ENCODE measurements around the gene USP24.

The USP24 gene

DNA sequence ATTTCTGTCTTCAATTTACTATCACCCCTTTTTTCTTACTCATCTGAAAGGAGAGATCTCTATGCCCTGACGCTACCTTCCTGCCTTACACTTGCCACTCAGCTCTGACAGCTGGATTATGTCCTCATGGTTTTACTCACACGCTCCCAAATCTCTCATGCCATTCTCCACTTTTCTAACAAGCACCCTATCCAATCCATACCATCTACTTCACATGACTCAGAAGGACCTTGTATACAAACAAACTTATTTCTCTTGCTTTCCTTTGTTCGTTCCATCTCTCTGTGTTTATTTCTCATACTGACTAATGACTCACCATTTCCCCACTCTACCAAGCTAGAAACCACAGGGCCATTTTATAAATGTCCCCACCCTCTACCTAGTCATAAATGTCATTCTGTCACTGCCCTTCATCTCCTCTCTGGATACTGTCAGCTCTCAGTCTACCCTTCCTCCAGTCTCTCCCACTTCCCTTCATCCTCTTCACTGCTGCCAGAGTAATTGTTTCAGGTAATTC lies 87.3 kb downstream of the USP24 start:
- Histone ChIP-seq H4K20me1 (ENCODE audit: control insufficient read depth, insufficient read depth, low read depth, low read length) (no peaks in the 10 kb centered on the region), H3K9me2 (replicated peaks; ENCODE audit: control insufficient read depth, low read length) (no peaks in the 10 kb centered on the region), H3K4me3 (ENCODE audit: low read length) (no peak overlapping the region), H3K4me1 (ENCODE audit: control insufficient read depth, low read length) (peaks cover 7% of the 10 kb centered on the region), H3K79me2 (ENCODE audit: control insufficient read depth, low read length) (no peaks in the 10 kb centered on the region), H3K27ac (ENCODE audit: low read depth, low read length) (no peak overlapping the region), H3K27me3 (ENCODE audit: control insufficient read depth, low read length) (no peaks in the 10 kb centered on the region), H3K36me3 (ENCODE audit: control insufficient read depth, low read length) (peaks cover 91% of the 10 kb centered on the region), H3K4me2 (ENCODE audit: low read length) (no peak overlapping the region), H3K9me3 (ENCODE audit: control insufficient read depth, insufficient read depth, low read length) (no peaks in the 10 kb centered on the region), H3F3A (ENCODE audit: control insufficient read depth, insufficient read depth) (no peaks in the 10 kb centered on the region)
- no peak for TF ChIP-seq EZH2phosphoT487 (IDR thresholded peaks at IDR 0.05; ENCODE audit: borderline replicate concordance, low read length)
- TF ChIP-seq, protein P1, sequence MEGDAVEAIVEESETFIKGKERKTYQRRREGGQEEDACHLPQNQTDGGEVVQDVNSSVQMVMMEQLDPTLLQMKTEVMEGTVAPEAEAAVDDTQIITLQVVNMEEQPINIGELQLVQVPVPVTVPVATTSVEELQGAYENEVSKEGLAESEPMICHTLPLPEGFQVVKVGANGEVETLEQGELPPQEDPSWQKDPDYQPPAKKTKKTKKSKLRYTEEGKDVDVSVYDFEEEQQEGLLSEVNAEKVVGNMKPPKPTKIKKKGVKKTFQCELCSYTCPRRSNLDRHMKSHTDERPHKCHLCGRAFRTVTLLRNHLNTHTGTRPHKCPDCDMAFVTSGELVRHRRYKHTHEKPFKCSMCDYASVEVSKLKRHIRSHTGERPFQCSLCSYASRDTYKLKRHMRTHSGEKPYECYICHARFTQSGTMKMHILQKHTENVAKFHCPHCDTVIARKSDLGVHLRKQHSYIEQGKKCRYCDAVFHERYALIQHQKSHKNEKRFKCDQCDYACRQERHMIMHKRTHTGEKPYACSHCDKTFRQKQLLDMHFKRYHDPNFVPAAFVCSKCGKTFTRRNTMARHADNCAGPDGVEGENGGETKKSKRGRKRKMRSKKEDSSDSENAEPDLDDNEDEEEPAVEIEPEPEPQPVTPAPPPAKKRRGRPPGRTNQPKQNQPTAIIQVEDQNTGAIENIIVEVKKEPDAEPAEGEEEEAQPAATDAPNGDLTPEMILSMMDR (IDR thresholded peaks at IDR 0.05; ENCODE audit: low read depth, low read length, poor library complexity, severe bottlenecking), result no peak

DNA sequence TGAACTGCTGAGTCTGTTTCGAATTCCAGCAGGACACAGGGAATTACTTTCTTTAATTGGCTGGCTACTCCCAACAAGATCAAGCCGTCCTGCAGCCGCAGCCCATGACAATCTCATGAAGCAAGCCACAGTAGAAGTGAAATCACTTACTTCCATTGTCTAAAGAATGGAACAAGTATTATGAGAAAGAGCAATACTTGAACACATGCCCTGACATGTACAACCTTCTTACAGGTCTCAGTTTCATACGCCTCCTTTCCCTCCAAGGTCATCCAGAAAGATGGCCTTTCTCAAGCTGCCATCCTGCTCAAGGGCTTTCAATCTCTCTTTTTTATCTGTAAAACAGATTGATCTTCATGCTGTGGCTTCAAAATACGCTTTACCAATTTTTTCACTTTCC lies 90.7 kb downstream of the USP24 start:
- peaks cover 90% of the 10 kb centered on the region for H3K36me3 ChIP-seq (ENCODE audit: control insufficient read depth, low read length)
- no peaks in the 10 kb centered on the region for H3F3A ChIP-seq (ENCODE audit: control insufficient read depth, insufficient read depth)
- H3K27ac ChIP-seq (ENCODE audit: low read depth, low read length), result no peak overlapping the region
- no peaks in the 10 kb centered on the region for H3K9me2 ChIP-seq (replicated peaks; ENCODE audit: control insufficient read depth, low read length)
- no peak overlapping the region for H3K4me3 ChIP-seq (ENCODE audit: low read length)
- no peaks in the 10 kb centered on the region for H3K27me3 ChIP-seq (ENCODE audit: control insufficient read depth, low read length)
- H3K4me2 ChIP-seq (ENCODE audit: low read length), result no peak overlapping the region
- TF ChIP-seq, protein P1 (IDR thresholded peaks at IDR 0.05; ENCODE audit: low read depth, low read length, poor library complexity, severe bottlenecking), result no peak
- no peak for TF ChIP-seq EZH2phosphoT487 (IDR thresholded peaks at IDR 0.05; ENCODE audit: borderline replicate concordance, low read length)
- peaks cover 7% of the 10 kb centered on the region for H3K4me1 ChIP-seq (ENCODE audit: control insufficient read depth, low read length)
- no peaks in the 10 kb centered on the region for H3K79me2 ChIP-seq (ENCODE audit: control insufficient read depth, low read length)
- no peaks in the 10 kb centered on the region for H4K20me1 ChIP-seq (ENCODE audit: control insufficient read depth, insufficient read depth, low read depth, low read length)
- no peaks in the 10 kb centered on the region for H3K9me3 ChIP-seq (ENCODE audit: control insufficient read depth, insufficient read depth, low read length)

DNA sequence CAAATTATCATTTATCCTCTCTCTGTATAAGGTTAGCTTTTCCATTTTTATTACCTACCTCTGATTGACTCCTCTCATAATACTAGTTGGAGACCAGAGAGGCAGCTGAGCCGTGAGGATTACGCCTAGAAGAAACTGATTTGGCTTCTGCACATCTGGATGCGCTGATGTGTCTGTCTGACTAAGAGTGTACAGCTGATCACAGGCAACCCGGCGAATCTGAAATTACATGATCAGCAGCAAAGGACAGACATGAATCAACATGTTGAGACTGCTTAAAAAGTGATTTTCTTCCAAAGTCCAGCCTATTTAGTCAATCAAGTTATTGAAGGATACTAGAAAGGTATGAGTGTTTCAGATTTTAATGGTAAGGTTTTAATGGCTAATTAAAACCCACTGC lies 94.6 kb downstream of the USP24 start:
- H3K4me1 ChIP-seq (ENCODE audit: control insufficient read depth, low read length), result no peaks in the 10 kb centered on the region
- H4K20me1 ChIP-seq (ENCODE audit: control insufficient read depth, insufficient read depth, low read depth, low read length), result no peaks in the 10 kb centered on the region
- no peak overlapping the region for H3K27ac ChIP-seq (ENCODE audit: low read depth, low read length)
- no peaks in the 10 kb centered on the region for H3K9me2 ChIP-seq (replicated peaks; ENCODE audit: control insufficient read depth, low read length)
- H3K79me2 ChIP-seq (ENCODE audit: control insufficient read depth, low read length), result no peaks in the 10 kb centered on the region
- no peak overlapping the region for H3K4me3 ChIP-seq (ENCODE audit: low read length)
- H3F3A ChIP-seq (ENCODE audit: control insufficient read depth, insufficient read depth), result no peaks in the 10 kb centered on the region
- H3K9me3 ChIP-seq (ENCODE audit: control insufficient read depth, insufficient read depth, low read length), result no peaks in the 10 kb centered on the region
- peaks cover 90% of the 10 kb centered on the region for H3K36me3 ChIP-seq (ENCODE audit: control insufficient read depth, low read length)
- no peaks in the 10 kb centered on the region for H3K27me3 ChIP-seq (ENCODE audit: control insufficient read depth, low read length)
- TF ChIP-seq, protein P1 (IDR thresholded peaks at IDR 0.05; ENCODE audit: low read depth, low read length, poor library complexity, severe bottlenecking), result no peak
- no peak for TF ChIP-seq EZH2phosphoT487 (IDR thresholded peaks at IDR 0.05; ENCODE audit: borderline replicate concordance, low read length)
- H3K4me2 ChIP-seq (ENCODE audit: low read length), result no peak overlapping the region

Data from DOHH2 (cell line).